Measurements from ENCODE around the gene AKT1. TPM values are rescaled to one million over a fixed set of nuclear protein-coding genes. Genes with fewer than 3 reads are reported as not detected.

Gene AKT1
- total and polyA plus RNA-seq, 2 of the 4 experiments (the other 2 are of a cell fraction): 193 to 221 TPM

DNA sequence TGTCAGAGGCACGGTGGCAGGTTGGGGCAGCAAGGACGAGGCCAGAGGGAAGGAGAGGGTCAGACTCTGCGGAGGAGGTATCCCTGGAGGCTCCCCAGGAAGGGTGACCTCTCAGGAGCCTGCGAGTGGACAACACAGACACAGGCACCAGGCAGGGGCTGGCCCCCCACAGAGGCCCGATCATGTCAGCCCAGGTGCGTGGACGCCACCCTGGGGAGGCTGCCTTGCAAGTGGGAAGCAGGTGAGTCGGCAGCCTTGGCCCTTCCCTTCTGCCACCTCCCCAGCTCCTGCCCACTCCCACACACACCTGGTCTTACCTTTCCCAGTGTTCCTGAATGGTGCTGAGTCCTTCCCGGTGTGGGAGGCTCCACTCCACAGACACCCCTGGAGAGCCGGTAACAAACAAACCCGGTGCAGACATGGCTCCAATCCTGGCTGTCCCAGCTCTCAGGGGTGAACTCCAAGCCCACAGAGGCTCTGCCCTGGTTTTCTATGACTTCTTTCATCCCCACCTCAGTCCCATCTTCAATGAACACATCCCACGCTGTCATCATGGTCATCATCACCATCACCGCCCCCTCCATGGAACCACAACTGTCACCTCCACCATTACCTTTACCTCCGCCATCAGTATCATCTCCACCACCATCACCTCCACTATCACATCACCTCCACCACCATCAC is 10.5 kb upstream of the AKT1 start:
- POLR2A ChIA-PET (ENCODE audit: unreplicated experiment): no interaction called here
- no peak overlapping the region for H4K5ac ChIP-seq (ENCODE audit: low read depth, low read length)
- H3K27ac ChIP-seq (ENCODE audit: insufficient read depth, low read length): no peak overlapping the region; the same call in 1 of the 2 replicates
- no peak overlapping the region for H4K8ac ChIP-seq (ENCODE audit: low read depth in 2 of 2, low read length in 2 of 2)
- DNase-seq (no peak), ATAC-seq (ENCODE audit: low read depth) (no peak)
- dilution Hi-C loops (cut with HindIII; ENCODE audit: low sequenced_read_pairs, unreplicated experiment) (no loop called here), in situ Hi-C loops (cut with MboI; ENCODE audit: low sequenced_read_pairs) (no loop called here), intact Hi-C loops (cut with micrococcal nuclease) (no loop called here)
- H3K18ac ChIP-seq (ENCODE audit: low read depth, low read length): no peak overlapping the region
- peak overlapping the region; percentile 42 for H2BK5ac ChIP-seq (ENCODE audit: low read depth, low read length, poor library complexity, severe bottlenecking)
- CTCF ChIA-PET: no interaction called here
- 0 out of 2 replicates have a peak overlapping the region, but pooled peaks have one; percentile 17 for H2AK5ac ChIP-seq (ENCODE audit: low read depth, low read length)
- 85% methylated on average over 6 of the region's 14 CpGs; no CpG with 5 or more reads in 1 of the 2 experiments for WGBS, 2 experiments (ENCODE audit: extremely low coverage in 2 of 2, insufficient read length in 1 of 2)
- no peaks in the 10 kb centered on the region for H3K9me3 ChIP-seq (ENCODE audit: control insufficient read depth, insufficient read depth, low read length)
- H2AFZ ChIP-seq (replicated peaks; ENCODE audit: low read length, poor library complexity): no peak overlapping the region
- no peak overlapping the region for H3K4me2 ChIP-seq (ENCODE audit: low read depth, low read length)
- H4K20me1 ChIP-seq (ENCODE audit: insufficient read depth, low read length): peaks cover 4% of the 10 kb centered on the region; the same call in 1 of the 2 replicates
- TF ChIP-seq CEBPB (IDR thresholded peaks at IDR 0.05; ENCODE audit: low read depth, low read length) (no peak), MXI1 (IDR thresholded peaks at IDR 0.05; ENCODE audit: borderline replicate concordance, low read depth, low read length) (no peak)
- H3K36me3 ChIP-seq (ENCODE audit: control insufficient read depth, insufficient read depth, low read length): no peaks in the 10 kb centered on the region; the same call in 1 of the 2 replicates
- H3K4me3 ChIP-seq (ENCODE audit: insufficient read depth, low read depth, low read length): no peak overlapping the region
- no peak overlapping the region for H4K91ac ChIP-seq (ENCODE audit: insufficient read depth, low read depth, low read length)
- peaks cover 0 to 12% of the 10 kb centered on the region in 2 experiments; a peak in 1 of 4 replicates for H3K79me1 ChIP-seq (ENCODE audit: low read depth in 1 of 2, low read length in 2 of 2)
- H2BK120ac ChIP-seq (ENCODE audit: low read depth, low read length): no peak overlapping the region
- H3K4me1 ChIP-seq (ENCODE audit: control insufficient read depth, insufficient read depth, low read length): peaks cover 13% of the 10 kb centered on the region
- H3K9ac ChIP-seq (ENCODE audit: low read depth, low read length): no peak overlapping the region
- H2BK15ac ChIP-seq (ENCODE audit: low read depth, low read length): 0 out of 3 replicates have a peak overlapping the region, but pooled peaks have one; percentile 10
- no peak overlapping the region for H3K23ac ChIP-seq (ENCODE audit: low read depth, low read length)
- peak overlapping the region; percentile 69 for H2BK20ac ChIP-seq (ENCODE audit: low read depth, low read length)
- peak overlapping the region; percentile 53; the same call in 1 of the 2 replicates for H3K4ac ChIP-seq (ENCODE audit: low read depth, low read length)
- no peak overlapping the region for H3K56ac ChIP-seq (ENCODE audit: extremely low read depth, insufficient read depth, low read length)
- no TSS peak for BruUV-seq (replicated peaks)
- peaks cover 16% of the 10 kb centered on the region for H3K9me1 ChIP-seq (ENCODE audit: insufficient read depth, low read length)
- H3K27me3 ChIP-seq (ENCODE audit: control insufficient read depth, insufficient read depth, low read length): no peaks in the 10 kb centered on the region
- H3K14ac ChIP-seq (replicated peaks; ENCODE audit: low read depth, low read length): no peak overlapping the region; the same call in 1 of the 2 replicates
- no peak overlapping the region for H2AK9ac ChIP-seq (replicated peaks; ENCODE audit: low read depth, low read length, poor library complexity)
